ENCODE data around the gene RASGEF1B. TPM values are rescaled to one million over a fixed set of nuclear protein-coding genes. Genes with fewer than 3 reads are reported as not detected.

Gene RASGEF1B
- total RNA-seq, 4 donors from 2014 or later = 5.2 to 18.6 (median 6.2) TPM

DNA sequence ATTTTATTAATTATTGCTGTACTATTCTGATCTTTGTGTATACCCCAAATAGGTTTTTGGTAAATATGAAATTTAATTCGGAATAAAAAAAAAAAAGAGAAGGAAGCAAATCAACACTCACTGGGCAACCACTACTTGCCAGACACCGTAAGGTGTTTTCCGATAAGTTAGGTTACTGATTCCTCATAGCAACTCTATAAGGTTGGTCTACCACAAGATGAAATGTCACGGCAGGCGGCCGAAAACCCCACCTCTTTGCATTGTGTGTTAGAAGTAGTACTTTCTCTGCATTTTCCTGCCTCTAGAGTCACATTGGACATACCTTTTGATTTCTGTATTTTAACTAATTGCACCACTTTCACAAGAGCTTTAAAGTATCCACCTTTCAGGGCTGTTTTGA, 44.5 kb upstream of the RASGEF1B start:
- TF ChIP-seq POLR2A (IDR thresholded peaks at IDR 0.05; ENCODE audit: low read depth) (no peak), EP300 (IDR thresholded peaks at IDR 0.05) (no peak), POLR2AphosphoS5 (IDR thresholded peaks at IDR 0.05) (no peak)
- TF ChIP-seq, protein P1, sequence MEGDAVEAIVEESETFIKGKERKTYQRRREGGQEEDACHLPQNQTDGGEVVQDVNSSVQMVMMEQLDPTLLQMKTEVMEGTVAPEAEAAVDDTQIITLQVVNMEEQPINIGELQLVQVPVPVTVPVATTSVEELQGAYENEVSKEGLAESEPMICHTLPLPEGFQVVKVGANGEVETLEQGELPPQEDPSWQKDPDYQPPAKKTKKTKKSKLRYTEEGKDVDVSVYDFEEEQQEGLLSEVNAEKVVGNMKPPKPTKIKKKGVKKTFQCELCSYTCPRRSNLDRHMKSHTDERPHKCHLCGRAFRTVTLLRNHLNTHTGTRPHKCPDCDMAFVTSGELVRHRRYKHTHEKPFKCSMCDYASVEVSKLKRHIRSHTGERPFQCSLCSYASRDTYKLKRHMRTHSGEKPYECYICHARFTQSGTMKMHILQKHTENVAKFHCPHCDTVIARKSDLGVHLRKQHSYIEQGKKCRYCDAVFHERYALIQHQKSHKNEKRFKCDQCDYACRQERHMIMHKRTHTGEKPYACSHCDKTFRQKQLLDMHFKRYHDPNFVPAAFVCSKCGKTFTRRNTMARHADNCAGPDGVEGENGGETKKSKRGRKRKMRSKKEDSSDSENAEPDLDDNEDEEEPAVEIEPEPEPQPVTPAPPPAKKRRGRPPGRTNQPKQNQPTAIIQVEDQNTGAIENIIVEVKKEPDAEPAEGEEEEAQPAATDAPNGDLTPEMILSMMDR (IDR thresholded peaks at IDR 0.05) = no peak
- H3K36me3 ChIP-seq = no peaks in the 10 kb centered on the region
- intact Hi-C loops (cut with DNase I) = no loop called here

DNA sequence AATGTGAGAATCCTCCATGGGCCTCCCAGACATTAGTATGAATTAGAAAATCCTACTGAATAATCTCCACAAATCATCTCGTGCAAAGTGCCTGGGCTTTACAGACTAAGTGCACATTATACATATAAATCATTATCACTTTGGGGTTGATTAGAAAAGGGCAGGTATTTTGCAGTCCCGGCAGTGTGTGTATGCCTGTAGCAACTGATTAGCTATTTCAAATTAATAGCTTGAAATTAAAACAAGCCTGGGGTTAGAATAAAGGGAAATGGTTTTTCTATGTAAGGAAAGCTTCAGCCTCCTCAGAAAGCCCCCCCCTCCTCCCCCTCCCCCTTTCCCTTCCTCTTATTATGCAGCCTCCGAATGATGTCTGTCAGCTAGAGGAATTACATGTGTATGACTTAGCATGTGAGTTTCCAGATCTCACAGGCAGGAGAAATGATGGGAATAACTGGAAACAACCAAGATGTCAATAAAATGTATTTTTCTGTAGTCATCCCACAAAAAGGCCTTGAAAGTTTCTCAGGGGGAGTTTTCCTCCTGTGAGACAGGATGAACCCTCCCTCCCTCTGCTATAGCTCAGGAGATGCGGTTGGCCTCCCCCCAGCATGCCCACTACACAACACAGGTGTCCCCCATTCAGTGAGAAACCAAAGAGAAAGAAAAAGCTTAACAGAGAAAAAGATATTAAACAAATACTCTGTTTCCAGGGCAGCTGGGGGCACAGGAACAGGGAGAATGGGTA, 41.2 kb upstream of the RASGEF1B start:
- no peaks in the 10 kb centered on the region for H3K27me3 ChIP-seq
- WGBS = 72% methylated on average over 4 of the region's 4 CpGs

More for the DNA sequence above, 44.5 kb upstream of the RASGEF1B start:
- H3K9me3 ChIP-seq = no peaks in the 10 kb centered on the region
- H3K4me1 ChIP-seq = no peaks in the 10 kb centered on the region
- 90% methylated on average over 6 of the region's 6 CpGs for WGBS
- H3K4me3 ChIP-seq = no peak overlapping the region
- no peak for DNase-seq (ENCODE audit: extremely low spot score)
- no peaks in the 10 kb centered on the region for H3K27me3 ChIP-seq
- H3K27ac ChIP-seq (replicated peaks in 1 of 4) = no peak overlapping the region

DNA sequence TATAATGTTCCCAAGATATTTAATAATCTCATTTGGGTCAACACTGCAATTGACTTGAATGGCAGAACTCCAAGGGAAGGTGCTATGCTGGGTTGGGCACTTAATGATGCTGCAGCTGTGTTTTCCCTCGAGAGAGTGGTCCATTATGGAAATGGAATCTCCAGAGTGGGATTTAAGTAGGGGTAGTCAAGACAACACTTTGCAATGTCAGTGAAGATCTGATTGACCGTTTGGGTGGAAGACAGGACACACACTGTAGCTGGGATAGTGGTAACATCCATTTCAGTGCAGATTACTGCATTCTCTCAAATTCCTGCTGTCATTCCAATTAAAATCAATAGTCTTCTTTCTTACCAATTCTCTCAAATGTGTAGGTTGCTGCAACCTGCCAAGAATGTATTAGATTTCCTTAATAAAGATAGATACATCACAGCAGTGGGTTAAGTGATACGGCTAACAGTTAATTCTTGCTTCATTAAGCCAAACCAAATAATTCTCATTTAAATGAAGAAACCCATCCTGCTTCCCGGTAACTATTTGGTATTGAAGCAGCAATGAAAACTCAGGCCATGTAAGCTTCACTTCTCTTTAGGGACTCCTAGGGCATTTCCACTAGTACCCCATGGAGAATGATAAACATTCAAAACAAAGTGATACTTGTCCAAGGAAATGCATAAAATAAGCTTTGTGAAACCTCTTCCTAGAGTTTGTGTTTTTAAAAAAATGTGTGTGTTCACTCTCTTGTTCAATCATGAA, 40.5 kb upstream of the RASGEF1B start:
- no peak for TF ChIP-seq EP300 (IDR thresholded peaks at IDR 0.05)
- TF ChIP-seq, protein P1 (IDR thresholded peaks at IDR 0.05) = no peak
- TF ChIP-seq POLR2A (IDR thresholded peaks at IDR 0.05; ENCODE audit: low read depth) = no peak
- no peak for TF ChIP-seq POLR2AphosphoS5 (IDR thresholded peaks at IDR 0.05)
- Histone ChIP-seq H3K36me3 (no peaks in the 10 kb centered on the region), H3K27me3 (no peaks in the 10 kb centered on the region), H3K4me1 (peaks cover 0 to 5% (median 0%) of the 10 kb centered on the region in 4 donors), H3K4me3 (no peak overlapping the region), H3K27ac (replicated peaks in 1 of 4) (no peak overlapping the region), H3K9me3 (no peaks in the 10 kb centered on the region)
- WGBS = 71% methylated on average over 4 of the region's 4 CpGs
- DNase-seq (ENCODE audit: extremely low spot score) = no peak
- intact Hi-C loops (cut with DNase I) = no loop called here

More for the DNA sequence above, 41.2 kb upstream of the RASGEF1B start:
- intact Hi-C loops (cut with DNase I) = no loop called here
- H3K4me1 ChIP-seq = peaks cover 0 to 4% (median 0%) of the 10 kb centered on the region in 4 donors
- H3K9me3 ChIP-seq = no peaks in the 10 kb centered on the region
- no peak for DNase-seq (ENCODE audit: extremely low spot score)
- H3K27ac ChIP-seq (replicated peaks in 1 of 4) = no peak overlapping the region
- no peaks in the 10 kb centered on the region for H3K36me3 ChIP-seq
- no peak overlapping the region for H3K4me3 ChIP-seq
- TF ChIP-seq POLR2A (IDR thresholded peaks at IDR 0.05; ENCODE audit: low read depth) = no peak

DNA sequence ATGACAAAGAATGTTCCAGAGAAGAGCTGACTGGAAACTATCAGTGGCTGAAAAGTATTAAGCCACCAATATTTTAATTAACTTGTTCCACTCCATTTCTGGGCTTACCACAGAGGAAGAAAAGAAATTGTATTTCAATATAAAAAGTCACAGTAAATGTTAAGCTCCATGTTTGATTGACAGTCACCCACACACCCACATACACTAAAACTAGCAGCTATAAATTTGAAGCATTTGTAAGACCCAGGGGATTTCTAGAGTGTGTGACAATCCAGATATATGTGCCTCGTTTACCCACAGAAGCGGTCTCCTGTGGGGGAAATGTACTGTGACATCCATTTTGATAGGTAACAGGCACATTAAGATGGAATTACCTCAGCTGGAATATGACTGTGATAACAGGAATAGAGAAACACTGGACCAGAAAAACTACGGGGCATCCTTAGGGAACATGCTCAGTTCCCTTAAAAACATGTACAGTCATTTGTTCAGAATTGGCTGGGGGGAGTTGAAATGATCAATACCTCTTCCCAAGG, 39.0 kb upstream of the RASGEF1B start:
- Histone ChIP-seq H3K27me3 (no peaks in the 10 kb centered on the region), H3K36me3 (no peaks in the 10 kb centered on the region), H3K9me3 (no peaks in the 10 kb centered on the region), H3K4me3 (no peak overlapping the region), H3K4me1 (peaks cover 0 to 5% (median under 1%) of the 10 kb centered on the region in 4 donors), H3K27ac (replicated peaks in 1 of 4) (no peak overlapping the region)
- intact Hi-C loops (cut with DNase I) = no loop called here
- TF ChIP-seq POLR2AphosphoS5 (IDR thresholded peaks at IDR 0.05) = no peak
- TF ChIP-seq EP300 (IDR thresholded peaks at IDR 0.05) = no peak
- TF ChIP-seq POLR2A (IDR thresholded peaks at IDR 0.05; ENCODE audit: low read depth) = no peak
- TF ChIP-seq, protein P1 (IDR thresholded peaks at IDR 0.05) = no peak
- no peak for DNase-seq (ENCODE audit: extremely low spot score)
- WGBS = 88% methylated on average over 3 of the region's 3 CpGs

DNA sequence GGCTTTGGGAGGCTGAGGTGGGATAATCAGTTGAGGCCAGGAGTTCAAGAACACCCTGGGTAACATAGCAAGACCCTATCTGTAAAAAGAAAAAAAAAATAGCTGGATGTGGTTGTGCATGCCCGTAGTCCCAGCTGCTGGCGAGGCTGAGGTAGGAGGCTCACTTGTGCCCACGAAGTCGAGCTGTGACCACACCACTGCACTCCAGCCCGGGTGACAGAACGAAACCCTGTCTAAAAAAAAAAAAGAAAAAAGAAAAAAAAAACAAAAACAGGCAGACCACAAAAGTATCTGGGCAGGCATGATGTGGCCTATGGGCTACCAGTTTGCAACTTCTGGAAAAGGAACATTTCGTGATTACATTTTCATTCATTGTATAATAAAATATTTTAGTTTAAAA, 38.1 kb upstream of the RASGEF1B start:
- no peak overlapping the region for H3K27ac ChIP-seq (replicated peaks in 1 of 4)
- no peak overlapping the region for H3K4me3 ChIP-seq
- peaks cover 0 to 5% (median 2%) of the 10 kb centered on the region in 4 donors for H3K4me1 ChIP-seq
- H3K27me3 ChIP-seq = no peaks in the 10 kb centered on the region
- no peak for DNase-seq (ENCODE audit: extremely low spot score)
- TF ChIP-seq, protein P1 (IDR thresholded peaks at IDR 0.05) = no peak
- no peak for TF ChIP-seq POLR2AphosphoS5 (IDR thresholded peaks at IDR 0.05)
- no peak for TF ChIP-seq EP300 (IDR thresholded peaks at IDR 0.05)
- TF ChIP-seq POLR2A (IDR thresholded peaks at IDR 0.05; ENCODE audit: low read depth) = no peak
- H3K9me3 ChIP-seq = no peaks in the 10 kb centered on the region
- intact Hi-C loops (cut with DNase I) = no loop called here
- WGBS = 87% methylated on average over 7 of the region's 7 CpGs
- no peaks in the 10 kb centered on the region for H3K36me3 ChIP-seq

Measured in esophagus muscularis mucosa (tissue), 4 donors.